HG03045 (cell line): ENCODE data around the gene ACTA2.
"Not testable (repeated sequence)": the region's sequence is repeated elsewhere in the genome, so short reads cannot be mapped to it uniquely, and the experiment has no call there.

Experiments used
- ATAC-seq: cut with Tn5 transposase; IDR thresholded peaks from one replicate; pipeline ENCODE4 v1.9.1; 2021; ENCODE audit warnings: mild to moderate bottlenecking, moderate library complexity; ENCODE audit not compliant: unreplicated experiment

ACTA2 gene

GRCh38 chr10:88954458-88955083 lies 2.0 kb upstream of the ACTA2 start:
- no peak for ATAC-seq

DNA sequence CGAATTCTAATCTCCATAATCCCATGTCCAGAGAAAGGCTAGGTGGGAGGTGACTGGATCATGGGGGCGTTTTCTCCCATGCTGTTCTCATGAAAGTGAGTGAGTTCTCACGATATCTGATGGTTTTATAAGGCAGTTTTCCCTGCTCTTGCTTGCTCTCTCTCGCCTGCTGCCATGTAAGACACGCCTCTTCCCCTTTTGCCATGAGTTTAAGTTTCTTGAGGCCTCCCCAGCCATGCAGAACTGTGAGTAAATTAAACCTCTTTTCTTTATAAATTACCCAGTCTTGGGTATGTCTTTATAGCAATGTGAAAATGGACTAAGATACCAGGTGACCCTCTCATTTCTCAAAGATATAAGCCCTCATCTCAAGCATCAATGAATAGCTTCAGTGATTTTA lies 1.1 kb upstream of the ACTA2 start:
- ATAC-seq: no peak

DNA sequence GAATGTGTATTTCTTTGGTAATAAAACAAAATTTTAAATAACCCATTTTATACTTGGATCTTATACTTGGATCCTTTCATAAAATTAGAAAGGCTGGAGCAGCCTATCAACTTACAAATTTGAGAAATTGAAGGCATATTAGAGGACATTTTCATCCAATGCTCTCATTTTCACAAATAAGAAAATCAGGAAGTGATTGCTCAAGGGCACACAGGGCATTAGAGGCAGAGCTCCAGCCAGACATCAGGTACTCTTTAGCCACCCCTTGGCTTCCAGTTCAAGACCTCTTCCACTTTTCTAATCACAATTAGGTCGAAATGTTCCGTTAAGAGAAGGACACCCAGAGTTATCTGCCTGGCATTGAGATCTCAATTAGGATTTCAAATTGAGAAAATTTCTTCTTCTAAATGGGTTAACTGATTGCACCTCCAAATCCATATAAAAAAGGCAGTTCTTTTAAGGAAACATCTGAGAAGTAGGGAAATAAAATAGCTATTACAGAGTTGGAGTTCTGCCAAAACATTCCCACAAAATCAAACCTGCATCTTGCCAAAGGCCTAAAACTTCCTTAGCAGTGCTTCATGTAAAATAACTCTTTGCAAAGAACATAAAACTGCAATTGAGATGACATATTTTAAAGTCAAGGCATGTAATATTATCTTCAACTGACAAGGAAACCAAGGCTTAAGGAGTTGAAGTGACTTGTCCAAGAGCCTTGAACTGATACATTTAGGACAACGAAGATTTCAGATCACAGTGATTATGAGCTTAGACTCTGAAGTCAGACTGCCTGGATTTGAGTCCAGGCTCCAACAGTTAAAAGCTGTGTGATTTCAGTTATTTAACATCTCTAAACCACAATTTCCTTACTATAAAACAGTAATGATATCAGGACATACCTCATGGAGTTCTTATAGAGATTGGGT lies 2.4 kb downstream of the ACTA2 start:
- ATAC-seq: no peak

DNA sequence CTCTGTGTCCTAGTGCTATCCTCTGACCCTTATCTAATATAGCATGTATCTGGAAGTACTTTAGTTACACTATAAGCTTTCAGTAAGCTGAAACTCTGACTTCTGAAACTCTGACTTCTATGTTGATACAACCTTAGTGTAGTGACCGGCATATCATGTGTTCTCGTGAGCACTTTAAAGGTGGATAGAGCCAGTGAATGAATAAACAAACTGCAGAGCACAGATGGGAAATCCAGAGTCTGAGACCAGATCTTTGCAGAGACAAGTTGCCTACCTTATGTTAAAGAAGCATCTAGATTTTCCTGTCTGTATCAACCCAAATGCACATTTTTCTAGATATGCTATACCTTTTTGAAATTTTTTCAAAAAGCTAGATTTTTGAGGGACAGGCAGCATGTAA lies 3.5 kb downstream of the ACTA2 start:
- ATAC-seq: no peak

- no peak for ATAC-seq
Measured at GRCh38 chr10:88946965-88947590, 5.5 kb downstream of the ACTA2 start.

GRCh38 chr10:88946200-88946599 lies 6.4 kb downstream of the ACTA2 start:
- ATAC-seq: no peak

- ATAC-seq: no peak
Measured at GRCh38 chr10:88944813-88945212, 7.8 kb downstream of the ACTA2 start.

DNA sequence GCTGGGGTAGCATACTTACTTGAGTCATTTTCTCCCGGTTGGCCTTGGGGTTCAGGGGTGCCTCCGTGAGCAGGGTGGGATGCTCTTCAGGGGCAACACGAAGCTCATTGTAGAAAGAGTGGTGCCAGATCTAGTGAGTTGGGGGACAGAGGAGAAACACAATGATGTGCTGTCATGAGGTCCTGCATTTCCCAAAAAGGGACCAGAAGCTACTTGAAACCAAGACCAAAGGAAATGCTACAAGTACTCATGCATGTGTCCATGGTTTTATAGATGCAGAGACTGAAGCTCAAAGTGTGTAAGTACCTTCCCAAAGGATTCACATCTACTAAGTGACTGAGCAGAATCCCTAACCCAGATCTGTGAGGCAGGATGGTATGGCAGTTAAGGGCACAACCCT lies 8.8 kb downstream of the ACTA2 start:
- no peak for ATAC-seq

GRCh38 chr10:88941026-88941425 lies 11.5 kb downstream of the ACTA2 start:
- no peak for ATAC-seq

DNA sequence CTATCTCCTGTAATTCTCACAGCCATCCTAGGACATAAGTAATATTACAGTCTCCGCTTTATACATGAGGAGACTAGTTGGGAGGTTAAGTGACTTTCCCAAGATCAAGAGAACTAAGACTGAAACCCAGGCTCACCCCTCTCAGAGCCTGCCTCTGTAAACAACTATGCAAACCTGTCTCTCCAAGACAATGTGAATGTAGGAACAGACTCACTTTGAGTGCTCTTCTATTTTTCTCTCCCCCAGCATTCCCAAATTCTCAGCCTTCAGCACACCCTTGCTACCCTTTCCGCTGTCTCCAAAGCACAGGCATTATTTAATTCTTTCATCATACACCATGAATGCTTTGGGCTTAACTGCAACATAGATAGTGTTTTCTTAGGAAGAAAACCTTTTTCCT lies 13.6 kb downstream of the ACTA2 start:
- ATAC-seq: no peak

DNA sequence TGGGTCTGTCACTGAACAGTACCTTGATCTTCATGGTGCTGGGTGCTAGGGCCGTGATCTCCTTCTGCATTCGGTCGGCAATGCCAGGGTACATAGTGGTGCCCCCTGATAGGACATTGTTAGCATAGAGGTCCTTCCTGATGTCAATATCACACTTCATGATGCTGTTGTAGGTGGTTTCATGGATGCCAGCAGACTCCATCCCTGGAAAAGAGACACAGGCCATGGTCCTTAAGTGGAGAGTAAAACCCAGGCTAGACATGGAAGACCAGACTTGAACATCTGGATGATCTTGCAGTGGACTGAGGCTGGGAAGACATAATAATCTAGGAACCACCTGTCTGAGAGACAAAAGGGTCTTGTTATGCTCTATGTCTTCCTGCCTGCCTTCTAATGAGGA lies 14.5 kb downstream of the ACTA2 start:
- ATAC-seq: no peak

GRCh38 chr10:88936656-88937055 lies 15.9 kb downstream of the ACTA2 start:
- ATAC-seq: no peak

GRCh38 chr10:88934900-88935672 lies 17.5 kb downstream of the ACTA2 start:
- no peak for ATAC-seq

DNA sequence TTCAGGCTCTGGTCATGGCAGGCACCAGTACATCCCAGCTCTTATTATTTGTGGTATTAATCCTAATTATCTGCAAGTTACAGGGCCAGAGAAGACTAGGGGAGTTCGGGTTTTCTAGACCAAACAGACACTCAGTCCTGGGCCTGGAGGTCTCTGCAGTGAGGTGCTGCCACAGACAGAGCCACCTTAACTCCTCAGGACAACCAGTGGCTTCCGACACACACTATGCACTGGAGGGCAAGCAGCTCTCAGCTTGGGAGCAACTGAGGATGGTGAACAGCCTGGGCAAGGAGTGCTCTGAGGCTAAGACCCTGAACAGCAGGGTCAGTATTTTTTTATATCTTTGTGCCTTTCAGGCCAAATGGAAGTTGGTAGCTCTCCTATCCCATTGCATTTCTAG lies 19.0 kb downstream of the ACTA2 start:
- no peak for ATAC-seq

DNA sequence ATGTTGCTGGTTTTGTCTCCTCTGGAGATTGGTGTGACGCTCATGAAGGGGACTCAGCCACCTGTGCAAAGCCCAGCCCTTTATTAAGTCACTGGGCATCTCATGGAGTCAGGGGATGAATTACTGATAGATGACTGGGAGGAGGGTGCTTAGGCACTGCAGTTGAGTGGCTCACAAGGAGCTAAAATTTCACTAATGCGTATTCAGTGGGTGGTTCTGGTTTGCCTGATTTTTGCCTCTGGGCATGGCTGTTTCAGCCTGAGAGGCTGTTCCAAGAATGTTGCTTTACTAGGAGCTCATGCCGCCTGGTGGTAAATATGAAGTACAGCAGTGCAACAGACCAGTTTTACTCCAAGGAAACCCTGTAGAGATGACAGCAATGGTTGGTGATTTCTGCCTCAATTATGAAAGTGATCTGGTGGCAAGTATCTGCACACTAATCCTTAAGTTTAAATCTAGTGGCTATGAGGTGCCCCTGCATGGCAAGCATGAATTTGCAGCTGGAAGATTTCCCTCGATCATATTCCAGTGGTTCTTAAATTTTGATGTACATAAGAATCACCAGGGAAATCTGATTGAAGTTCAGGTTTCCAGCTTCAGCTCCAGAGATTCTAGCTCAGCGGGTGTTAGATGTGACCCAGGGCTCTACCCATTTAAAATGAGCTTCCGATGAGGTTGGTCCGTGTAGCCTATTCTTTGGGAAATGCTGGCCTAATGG lies 19.9 kb downstream of the ACTA2 start:
- ATAC-seq: peak; percentile 69

GRCh38 chr10:88932029-88932428 lies 20.5 kb downstream of the ACTA2 start:
- not testable (repeated sequence) for ATAC-seq

DNA sequence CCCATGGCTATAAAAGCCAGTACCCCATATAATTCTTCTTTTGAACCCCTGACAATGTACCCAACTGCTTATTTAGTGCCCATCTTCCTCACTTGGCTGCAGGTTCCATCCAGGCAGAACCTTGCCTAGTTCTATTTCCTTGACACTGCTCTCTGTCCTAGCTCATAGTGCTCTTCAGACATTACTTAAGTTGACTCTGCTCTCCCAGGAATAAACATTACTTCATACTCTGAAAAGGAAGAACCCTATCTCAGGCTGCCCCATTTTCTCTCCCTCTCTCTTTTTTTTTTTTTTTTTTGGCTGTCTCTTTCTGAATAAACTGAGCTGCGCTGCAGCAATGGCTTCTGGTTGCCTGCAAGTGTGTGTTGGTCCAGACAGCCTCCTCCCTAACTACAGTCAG lies 21.0 kb downstream of the ACTA2 start:
- ATAC-seq: no peak

GRCh38 chr10:88928254-88928653 lies 24.3 kb downstream of the ACTA2 start:
- ATAC-seq: no peak

GRCh38 chr10:88927416-88927690 lies 25.2 kb downstream of the ACTA2 start:
- ATAC-seq: no peak

DNA sequence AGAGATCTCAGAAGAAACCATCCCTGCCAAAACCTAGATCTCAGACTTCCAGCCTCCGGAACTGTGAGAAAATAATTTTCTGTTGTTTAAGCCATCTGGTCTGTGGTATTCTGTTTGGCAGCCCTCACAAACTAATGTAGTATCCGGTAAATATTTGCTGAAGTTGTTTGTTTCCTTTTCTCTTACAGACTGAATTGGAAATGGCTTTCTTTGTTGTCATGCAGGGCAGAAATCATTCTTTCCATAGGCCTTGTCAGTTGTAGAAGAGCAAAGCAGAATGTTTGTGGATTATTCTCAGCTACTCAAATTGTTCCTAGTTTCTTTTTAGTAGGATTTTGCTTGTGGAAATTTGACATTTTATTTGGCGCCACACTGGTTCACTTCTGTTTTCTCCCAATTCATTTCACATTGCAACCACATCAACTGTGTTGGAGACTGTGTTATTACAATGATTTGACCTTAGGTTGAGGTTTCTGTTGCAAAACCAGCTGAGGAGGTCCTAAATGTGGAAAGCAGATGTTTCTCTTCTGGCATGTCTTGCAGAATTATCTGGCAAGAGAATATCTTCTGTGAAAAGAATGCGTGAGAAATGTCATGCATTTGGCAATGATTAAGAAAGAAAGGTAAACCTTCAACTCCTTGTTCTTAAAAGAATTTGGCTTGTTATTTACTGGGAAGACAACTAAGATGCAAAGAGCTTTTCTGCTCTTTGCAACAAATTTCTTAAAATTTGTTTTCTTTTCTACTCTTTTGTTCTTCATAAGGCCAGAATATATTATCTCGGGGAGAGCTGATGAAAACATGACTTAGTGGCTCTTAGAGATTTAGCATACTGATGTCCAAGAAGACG lies 25.8 kb downstream of the ACTA2 start:
- ATAC-seq: no peak
